Testis (tissue), 2 donors: ENCODE measurements around the gene CLMN.

Source experiments
- CTCF ChIP-seq, 3 experiments: fragments of 450-650 bp in 2 of 3; fragments of 200-600 bp in 1 of 3; sonication (generic) in 1 of 3; IDR thresholded peaks; one replicate each; pipeline ENCODE4 v1.5.1; 2016 to 2019; ENCODE audit warnings: antibody characterized with exemption in 3 of 3, mild to moderate bottlenecking in 2 of 3, moderate library complexity in 1 of 3
- POLR2A ChIP-seq: fragments of 450-650 bp; IDR thresholded peaks from one replicate; pipeline ENCODE4 v1.6.1; 2017; ENCODE audit warnings: antibody characterized with exemption, mild to moderate bottlenecking, moderate library complexity

GRCh38 chr14:95303552-95303951 is 16.2 kb downstream of the CLMN start:
- TF ChIP-seq CTCF (IDR thresholded peaks at IDR 0.05) (no peak), POLR2A (no peak)
